WI38 (cell line): Measurements from ENCODE around the gene SRGAP2C.
"Not testable (repeated sequence)": the region's sequence is repeated elsewhere in the genome, so short reads cannot be mapped to it uniquely, and the experiment has no call there.

Source experiments
- H3K4me3 ChIP-seq: 2 replicates; pipeline ENCODE4 v1.5.1; 2011; ENCODE audit warnings: low read depth, mild to moderate bottlenecking, control low read depth, low read length

SRGAP2C gene

GRCh38 chr1:121278202-121278601, 93.4 kb downstream of the SRGAP2C start:
- not testable (repeated sequence) for H3K4me3 ChIP-seq

- H3K4me3 ChIP-seq: not testable (repeated sequence)
These were observed 94.2 kb downstream of the SRGAP2C start for GRCh38 chr1:121278777-121279547.

GRCh38 chr1:121279548-121279898, 94.7 kb downstream of the SRGAP2C start:
- H3K4me3 ChIP-seq: not testable (repeated sequence)

- not testable (repeated sequence) for H3K4me3 ChIP-seq
These were observed 96.0 kb downstream of the SRGAP2C start for GRCh38 chr1:121280699-121281317.

GRCh38 chr1:121281480-121281879, 96.7 kb downstream of the SRGAP2C start:
- not testable (repeated sequence) for H3K4me3 ChIP-seq

GRCh38 chr1:121283587-121284180, 98.9 kb downstream of the SRGAP2C start:
- not testable (repeated sequence) for H3K4me3 ChIP-seq

GRCh38 chr1:121292590-121292989, 107.8 kb downstream of the SRGAP2C start:
- H3K4me3 ChIP-seq: not testable (repeated sequence)

GRCh38 chr1:121293263-121294204, 108.8 kb downstream of the SRGAP2C start:
- not testable (repeated sequence) for H3K4me3 ChIP-seq

- not testable (repeated sequence) for H3K4me3 ChIP-seq
These were observed 109.4 kb downstream of the SRGAP2C start for GRCh38 chr1:121294205-121294570.

- H3K4me3 ChIP-seq: not testable (repeated sequence)
These were observed 111.8 kb downstream of the SRGAP2C start for GRCh38 chr1:121296563-121296962.

GRCh38 chr1:121298529-121298928, 113.8 kb downstream of the SRGAP2C start:
- H3K4me3 ChIP-seq: not testable (repeated sequence)

- not testable (repeated sequence) for H3K4me3 ChIP-seq
These were observed 114.9 kb downstream of the SRGAP2C start for GRCh38 chr1:121299514-121300149.

- not testable (repeated sequence) for H3K4me3 ChIP-seq
These were observed 117.1 kb downstream of the SRGAP2C start for GRCh38 chr1:121301876-121302275.

GRCh38 chr1:121307759-121308158, 123.0 kb downstream of the SRGAP2C start:
- H3K4me3 ChIP-seq: not testable (repeated sequence)

GRCh38 chr1:121315509-121315908, 130.7 kb downstream of the SRGAP2C start:
- H3K4me3 ChIP-seq: not testable (repeated sequence)

- H3K4me3 ChIP-seq: not testable (repeated sequence)
These were observed 131.3 kb downstream of the SRGAP2C start for GRCh38 chr1:121316081-121316480.

GRCh38 chr1:121317491-121318468, 133.0 kb downstream of the SRGAP2C start:
- not testable (repeated sequence) for H3K4me3 ChIP-seq

- not testable (repeated sequence) for H3K4me3 ChIP-seq
These were observed 133.9 kb downstream of the SRGAP2C start for GRCh38 chr1:121318687-121319086.

- H3K4me3 ChIP-seq: not testable (repeated sequence)
These were observed 136.9 kb downstream of the SRGAP2C start for GRCh38 chr1:121321660-121322059.
